ENCODE results near the gene EPB41L3. TPM values are rescaled to one million over a fixed set of nuclear protein-coding genes. Genes with fewer than 3 reads are reported as not detected.

The EPB41L3 gene
- total RNA-seq, 4 donors from 2014 or later: 97.3 to 403 (median 134) TPM

GRCh38 chr18:5424903-5425664 lies 118.7 kb downstream of the EPB41L3 start:
- intact Hi-C loops (cut with DNase I; ENCODE audit: low total_unique reads): loop anchor here (10.0 kb wide), 1 partner anchor 120 kb away; the partner anchor contains the start of gene EPB41L3
- Histone ChIP-seq H3K4me3 (no peak overlapping the region), H3K4me1 (peaks cover 0 to 5% (median 0%) of the 10 kb centered on the region in 4 donors), H3K27me3 (no peaks in the 10 kb centered on the region), H3K27ac (no peak overlapping the region), H3K36me3 (peaks cover 0 to 8% (median 0%) of the 10 kb centered on the region in 4 donors), H3K9me3 (no peaks in the 10 kb centered on the region)
- in situ Hi-C loops (cut with MboI; ENCODE audit: low pct_ligation_motif_present in 1 of 4, low pct_unique_long_range_greater_than_20kb in 1 of 4, low sequenced_read_pairs in 3 of 4): no loop called here
- TF ChIP-seq POLR2AphosphoS5 (IDR thresholded peaks at IDR 0.05): no peak
- TF ChIP-seq CTCF (IDR thresholded peaks at IDR 0.05): peak; percentile 23 to 37 (median 32)
- 70 to 78% methylated on average over 5 to 6 of the region's 6 CpGs for WGBS, 2 donors (ENCODE audit: low coverage in 1 of 2)
- DNase-seq: no peak

GRCh38 chr18:5422626-5423025 lies 121.2 kb downstream of the EPB41L3 start:
- no peak for TF ChIP-seq POLR2A (IDR thresholded peaks at IDR 0.05)
- Histone ChIP-seq H3K4me1 (peaks cover 0 to 5% (median 0%) of the 10 kb centered on the region in 4 donors), H3K4me3 (no peak overlapping the region), H3K27ac (no peak overlapping the region), H3K9me3 (no peaks in the 10 kb centered on the region), H3K27me3 (no peaks in the 10 kb centered on the region), H3K36me3 (peaks cover 0 to 11% (median 4%) of the 10 kb centered on the region in 4 donors)
- in situ Hi-C loops (cut with MboI; ENCODE audit: low pct_ligation_motif_present in 1 of 4, low pct_unique_long_range_greater_than_20kb in 1 of 4, low sequenced_read_pairs in 3 of 4) (no loop called here), intact Hi-C loops (cut with DNase I; ENCODE audit: low total_unique reads) (loop anchor here (10.0 kb wide), 1 partner anchor 122 kb away; the partner anchor contains the start of gene EPB41L3)
- DNase-seq: no peak
- WGBS, 2 donors (ENCODE audit: low coverage in 1 of 2): 94 to 97% methylated on average over 3 of the region's 3 CpGs

GRCh38 chr18:5421981-5422380 lies 121.8 kb downstream of the EPB41L3 start:
- no peak for DNase-seq
- in situ Hi-C loops (cut with MboI; ENCODE audit: low pct_ligation_motif_present in 1 of 4, low pct_unique_long_range_greater_than_20kb in 1 of 4, low sequenced_read_pairs in 3 of 4) (no loop called here), intact Hi-C loops (cut with DNase I; ENCODE audit: low total_unique reads) (loop anchor here (10.0 kb wide), 1 partner anchor 123 kb away; the partner anchor contains the start of gene EPB41L3)
- no peak overlapping the region for H3K27ac ChIP-seq
- H3K4me1 ChIP-seq: peaks cover 0 to 5% (median 0%) of the 10 kb centered on the region in 4 donors
- TF ChIP-seq POLR2AphosphoS5 (IDR thresholded peaks at IDR 0.05) (no peak), EP300 (IDR thresholded peaks at IDR 0.05; ENCODE audit: low read depth) (no peak), CTCF (IDR thresholded peaks at IDR 0.05) (no peak), POLR2A (IDR thresholded peaks at IDR 0.05) (no peak)
- peaks cover 0 to 11% (median 4%) of the 10 kb centered on the region in 4 donors for H3K36me3 ChIP-seq
- 82 to 89% methylated on average over 5 of the region's 5 CpGs for WGBS, 2 donors (ENCODE audit: low coverage in 1 of 2)
- no peaks in the 10 kb centered on the region for H3K27me3 ChIP-seq
- H3K4me3 ChIP-seq: no peak overlapping the region
- H3K9me3 ChIP-seq: no peaks in the 10 kb centered on the region

GRCh38 chr18:5420906-5421305 lies 122.9 kb downstream of the EPB41L3 start:
- Histone ChIP-seq H3K27me3 (no peaks in the 10 kb centered on the region), H3K4me3 (no peak overlapping the region), H3K4me1 (peaks cover 0 to 1% (median 0%) of the 10 kb centered on the region in 4 donors), H3K36me3 (peaks cover 0 to 11% (median 4%) of the 10 kb centered on the region in 4 donors), H3K9me3 (no peaks in the 10 kb centered on the region), H3K27ac (no peak overlapping the region)
- TF ChIP-seq CTCF (IDR thresholded peaks at IDR 0.05) (no peak), POLR2AphosphoS5 (IDR thresholded peaks at IDR 0.05) (no peak), POLR2A (IDR thresholded peaks at IDR 0.05) (no peak), EP300 (IDR thresholded peaks at IDR 0.05; ENCODE audit: low read depth) (no peak)
- 77 to 81% methylated on average over 3 of the region's 3 CpGs for WGBS, 2 donors (ENCODE audit: low coverage in 1 of 2)
- intact Hi-C loops (cut with DNase I; ENCODE audit: low total_unique reads): loop anchor here (10.0 kb wide), 1 partner anchor 124 kb away; the partner anchor contains the start of gene EPB41L3
- no peak for DNase-seq
- in situ Hi-C loops (cut with MboI; ENCODE audit: low pct_ligation_motif_present in 1 of 4, low pct_unique_long_range_greater_than_20kb in 1 of 4, low sequenced_read_pairs in 3 of 4): no loop called here
